ENCODE measurements around the gene PIPOX. TPM values are rescaled to one million over a fixed set of nuclear protein-coding genes. Genes with fewer than 3 reads are reported as not detected.

Gene PIPOX
- polyA plus RNA-seq, 5 donors = 1.5 to 2.1 (median 1.8) TPM

DNA sequence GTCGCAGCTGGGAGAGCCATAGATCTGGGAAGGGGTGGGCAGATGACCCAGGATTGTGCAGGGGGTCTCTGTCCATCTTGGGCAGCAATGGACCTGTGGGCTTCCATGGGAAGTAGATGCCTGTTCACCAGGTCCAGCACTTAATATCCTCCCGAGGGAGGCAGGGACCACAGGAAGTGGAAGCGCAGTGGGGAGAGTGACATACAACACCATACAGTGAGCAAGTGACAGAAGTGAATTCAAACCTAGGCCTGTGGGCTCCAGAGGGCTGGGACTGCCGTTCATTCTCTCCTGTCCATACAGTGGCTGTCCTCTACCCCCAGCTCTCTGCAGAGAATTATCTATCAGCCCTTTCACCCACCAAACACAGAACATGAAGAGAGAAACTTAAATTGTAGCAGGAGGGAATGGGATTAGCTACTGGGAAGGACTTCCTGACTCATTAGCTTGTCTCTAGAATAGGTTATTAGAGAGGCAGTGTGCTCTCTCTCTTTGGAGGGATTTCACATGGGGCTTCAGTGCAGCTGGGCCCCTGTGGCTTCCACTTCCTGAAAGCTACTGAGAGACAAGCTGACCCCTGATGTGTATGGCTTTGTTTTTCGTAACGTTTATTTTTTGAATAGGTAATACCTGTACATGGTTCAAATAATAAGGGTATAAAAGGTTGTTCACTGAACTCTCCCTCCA is 24.0 kb upstream of the PIPOX start:
- no peak for DNase-seq

DNA sequence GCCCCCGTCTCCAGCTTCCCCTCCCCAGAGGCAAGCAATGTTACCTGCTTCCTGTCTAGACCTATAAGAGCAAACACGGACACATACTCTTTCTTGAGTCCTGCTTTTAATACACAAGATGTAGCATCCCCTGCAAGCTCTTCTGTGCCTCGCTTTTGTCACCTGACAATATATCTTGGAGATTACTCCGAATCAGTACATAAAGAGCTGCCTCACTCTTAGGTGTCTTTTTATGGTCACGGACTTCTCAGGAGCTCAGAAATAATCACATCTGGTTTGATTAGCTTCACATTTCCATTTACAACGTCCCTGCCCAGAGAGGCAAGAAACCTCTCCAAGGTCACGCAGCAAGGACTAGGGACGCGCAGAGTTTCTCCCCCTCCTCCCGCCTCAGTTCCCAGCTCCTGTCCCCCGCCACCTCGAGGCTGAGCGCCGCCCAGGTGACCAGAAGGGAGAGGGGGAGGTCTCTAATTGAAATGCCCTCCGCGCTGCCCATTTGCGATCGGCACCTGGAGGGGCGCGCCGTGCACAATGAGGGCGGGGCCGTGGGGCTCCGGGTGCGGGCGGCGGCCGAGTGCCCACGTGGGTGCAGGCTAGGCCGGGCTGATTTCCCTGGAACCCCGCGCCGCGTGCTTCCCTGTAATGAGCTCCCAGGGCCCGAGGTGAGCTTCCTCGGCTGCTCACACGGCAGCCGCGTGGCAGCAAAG is 23.3 kb upstream of the PIPOX start:
- DNase-seq = no peak

GRCh38 chr17:29020576-29020975 is 22.4 kb upstream of the PIPOX start:
- no peak for DNase-seq

- DNase-seq = no peak
Measured at GRCh38 chr17:29021226-29021625, 21.7 kb upstream of the PIPOX start.

DNA sequence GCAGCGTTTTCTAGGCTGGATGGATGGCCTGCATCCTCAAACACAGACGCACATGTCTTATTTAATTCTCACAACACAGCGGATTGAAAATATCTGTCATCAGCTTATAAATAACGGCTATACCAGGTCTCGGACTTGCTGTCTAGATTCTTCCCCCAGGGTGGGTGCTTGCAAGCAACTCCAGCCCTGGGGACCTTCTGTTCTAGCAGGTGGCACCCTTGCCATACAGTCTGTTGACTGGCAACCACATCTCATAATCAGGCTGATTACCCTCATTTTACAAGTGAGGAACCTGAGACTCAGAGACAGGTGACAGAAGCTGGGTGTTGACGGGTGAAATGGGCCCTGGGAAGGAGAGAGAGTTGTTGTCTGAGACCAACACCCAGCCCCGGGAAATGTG is 20.9 kb upstream of the PIPOX start:
- DNase-seq = no peak

GRCh38 chr17:29024316-29024952 is 18.5 kb upstream of the PIPOX start:
- no peak for DNase-seq

- no peak for DNase-seq
Measured at GRCh38 chr17:29031488-29031887, 11.5 kb upstream of the PIPOX start.

GRCh38 chr17:29032013-29032856 is 10.7 kb upstream of the PIPOX start:
- DNase-seq = no peak

DNA sequence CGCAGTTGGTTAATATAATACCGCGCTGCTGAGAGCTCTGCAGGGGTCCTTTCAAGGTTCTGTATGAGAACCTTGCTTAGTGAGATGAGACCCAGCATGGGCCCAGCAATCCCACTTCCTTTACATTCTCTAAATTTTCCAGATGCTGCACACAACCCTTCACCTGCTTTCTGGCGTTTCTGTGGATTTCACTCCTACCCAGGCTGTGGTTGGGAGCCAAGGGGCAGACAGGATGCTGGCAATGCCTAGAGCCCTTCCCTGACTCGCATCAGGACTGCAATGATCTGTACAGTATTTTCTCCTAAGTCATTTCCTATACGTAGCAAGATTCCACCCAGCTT is 10.1 kb upstream of the PIPOX start:
- no peak for DNase-seq

DNA sequence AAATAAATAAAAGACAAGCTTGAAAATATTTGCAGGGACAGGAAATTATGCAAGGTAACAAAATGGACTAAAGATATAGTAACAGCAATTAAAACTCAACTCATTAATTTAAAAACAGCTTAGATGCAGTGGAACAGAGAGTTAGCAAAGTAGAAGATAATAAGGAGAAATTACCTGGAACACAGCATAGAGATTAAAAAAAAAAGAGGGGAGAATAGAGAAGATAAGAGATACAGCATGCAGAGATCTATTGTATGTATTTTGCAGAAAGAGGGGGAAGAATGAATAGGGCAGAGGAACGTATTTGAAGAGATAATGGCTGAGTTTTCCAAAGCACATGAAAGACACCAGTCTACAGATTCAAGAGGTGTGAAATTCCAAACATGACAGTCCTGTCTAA is 8.4 kb upstream of the PIPOX start:
- DNase-seq = no peak

- no peak for DNase-seq
Measured at GRCh38 chr17:29036584-29036983, 6.4 kb upstream of the PIPOX start.

GRCh38 chr17:29037739-29038084 is 5.2 kb upstream of the PIPOX start:
- no peak for DNase-seq

- DNase-seq = no peak
Measured at GRCh38 chr17:29038085-29038795, 4.7 kb upstream of the PIPOX start.

- DNase-seq = no peak
Measured at GRCh38 chr17:29039764-29040598, 3.0 kb upstream of the PIPOX start.

DNA sequence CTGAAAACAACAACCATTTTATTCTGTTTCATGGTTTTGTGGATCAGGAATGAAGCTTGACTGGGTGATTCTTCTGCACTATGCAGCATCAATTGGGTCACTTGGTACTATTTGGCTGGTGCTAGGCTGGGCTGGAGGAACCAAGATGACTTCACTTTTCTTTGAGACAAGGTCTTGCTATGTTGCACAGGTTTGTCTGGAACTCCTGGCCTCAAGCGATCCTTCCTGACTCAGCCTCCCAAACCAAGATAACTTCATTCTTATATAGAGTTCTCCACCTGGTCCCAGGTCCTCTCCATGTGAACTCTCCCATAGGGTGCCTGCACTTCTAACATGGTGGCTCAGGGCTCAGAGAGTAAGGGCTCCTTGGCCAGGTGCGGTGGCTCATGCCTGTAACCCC is 1.9 kb upstream of the PIPOX start:
- DNase-seq = no peak

DNA sequence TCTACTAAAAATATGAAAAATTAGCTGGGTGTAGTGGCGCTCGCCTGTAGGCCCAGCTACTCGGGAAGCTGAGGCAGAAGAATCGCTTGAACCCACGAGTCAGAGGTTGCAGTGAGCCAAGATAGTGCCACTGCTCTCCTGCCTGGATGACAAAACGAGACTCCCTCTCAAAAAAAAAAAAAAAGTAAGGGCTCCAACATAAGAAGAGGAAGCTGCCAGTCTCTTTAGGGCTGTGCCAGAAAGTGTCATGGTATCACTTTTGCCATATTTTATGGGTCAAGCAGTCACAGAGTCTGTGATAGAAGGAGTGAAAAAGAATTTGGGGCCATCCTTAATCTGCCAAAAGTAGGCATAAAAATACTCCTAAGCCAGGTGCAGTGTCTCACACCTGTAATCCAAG is 1.4 kb upstream of the PIPOX start:
- no peak for DNase-seq

DNA sequence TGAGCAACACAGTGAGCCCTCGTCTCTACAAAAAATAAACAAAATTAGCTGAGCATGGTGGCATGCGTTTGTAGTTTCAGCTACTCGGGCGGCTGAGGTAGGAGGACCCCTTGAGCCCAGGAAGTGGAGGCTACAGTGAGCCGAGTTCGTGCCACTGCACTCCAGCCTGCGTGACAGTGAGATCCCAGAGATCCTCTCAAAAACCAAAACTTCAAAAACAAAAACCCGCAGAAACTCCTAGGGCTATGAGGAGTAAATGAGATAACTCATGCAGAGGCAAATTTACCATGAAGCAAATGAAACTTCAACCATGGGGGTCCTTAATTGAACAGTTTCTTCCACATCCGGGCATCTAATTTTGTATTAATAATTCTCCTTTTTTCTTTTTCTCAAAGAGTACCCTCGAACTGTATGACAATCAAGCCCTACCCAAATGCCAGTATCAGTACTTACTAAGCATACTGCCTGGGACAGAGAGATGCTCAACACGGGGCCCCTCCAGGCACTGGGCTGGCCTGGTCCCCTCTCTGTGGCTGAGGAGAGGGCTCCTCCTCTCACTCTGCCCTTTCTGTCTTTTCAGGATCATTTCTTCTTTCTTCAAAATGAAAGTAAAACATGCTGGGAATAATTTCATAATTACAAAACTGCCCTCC is 789 bp upstream of the PIPOX start:
- DNase-seq = no peak

DNA sequence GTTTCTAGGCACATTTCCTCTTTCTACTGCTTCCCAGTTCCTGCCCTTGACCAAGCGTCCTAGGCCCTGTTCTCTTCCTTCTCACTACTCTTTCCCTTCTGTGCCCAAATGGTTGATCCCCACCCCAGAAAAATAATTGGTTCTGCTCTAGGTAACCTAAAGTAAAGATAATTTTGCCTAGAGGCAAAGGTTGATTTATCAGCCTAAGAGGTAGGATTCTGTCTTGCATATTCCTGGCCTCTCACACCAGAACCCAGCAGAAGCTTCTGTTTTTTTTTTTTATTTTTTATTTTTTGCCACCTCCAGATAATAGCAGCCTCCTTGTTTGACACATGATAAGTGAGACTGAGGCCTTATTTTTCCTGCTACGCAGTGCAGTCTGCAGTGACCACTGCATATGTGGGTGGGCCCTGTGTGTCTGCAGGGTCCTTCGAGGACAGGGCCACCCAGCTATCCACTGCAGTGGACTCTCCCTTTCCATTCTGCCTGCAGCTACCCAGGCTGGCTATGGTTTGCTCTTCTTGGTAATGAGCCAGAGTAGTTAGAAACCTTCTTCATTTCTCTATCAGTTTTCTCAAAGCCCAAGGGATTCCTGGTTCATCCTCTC is 701 bp downstream of the PIPOX start:
- DNase-seq = no peak

GRCh38 chr17:29045026-29045425 is 2.1 kb downstream of the PIPOX start:
- DNase-seq = no peak
